Activated B cell treated with CpG ODN at 0.5 μM for 24 hours (primary cell): ENCODE data around the gene SREBF2. TPM values are rescaled to one million over a fixed set of nuclear protein-coding genes. Genes with fewer than 3 reads are reported as not detected.

Experiments used
- ATAC-seq: fragments of 200-7000 bp; cut with Tn5 transposase; one replicate; pipeline ENCODE4 v1.10.0; 2021; ENCODE audit warnings: low read depth, mild to moderate bottlenecking, moderate library complexity
- CTCF ChIA-PET: fragments of 350-600 bp; sonication (Branson Sonifier 250); formaldehyde crosslinking; loops from one replicate; lab custom pipeline; 2021; ENCODE audit warnings: antibody characterized with exemption; lab: Charles Lee
- POLR2A ChIA-PET: fragments of 350-600 bp; sonication (Branson Sonifier 250); formaldehyde crosslinking; loops from one replicate; lab custom pipeline; 2021; ENCODE audit warnings: antibody characterized with exemption; lab: Charles Lee
- DNase-seq: peaks from one replicate; pipeline ENCODE4 v3.0.0; 2022
- H3K27ac Mint-ChIP-seq: one replicate; pipeline ENCODE4 v1.8.0; 2020; ENCODE audit warnings: mixed read lengths
- H3K27me3 Mint-ChIP-seq: one replicate; pipeline ENCODE4 v1.8.0; 2021; ENCODE audit warnings: mixed read lengths
- H3K36me3 Mint-ChIP-seq: one replicate; pipeline ENCODE4 v1.8.0; 2021; ENCODE audit warnings: low read depth, mixed read lengths
- H3K4me1 Mint-ChIP-seq: one replicate; pipeline ENCODE4 v1.8.0; 2021; ENCODE audit warnings: mixed read lengths
- H3K4me3 Mint-ChIP-seq: one replicate; pipeline ENCODE4 v1.8.0; 2020; ENCODE audit warnings: mild to moderate bottlenecking, mixed read lengths
- H3K9me3 Mint-ChIP-seq: one replicate; pipeline ENCODE4 v1.8.0; 2020; ENCODE audit warnings: mixed read lengths
- CTCF ChIP-seq: fragments of 200-600 bp; IDR thresholded peaks from one replicate; pipeline ENCODE4 v1.8.0; 2022; ENCODE audit warnings: antibody characterized with exemption, mild to moderate bottlenecking
- intact Hi-C: fragments of 100-400 bp; cut with micrococcal nuclease; formaldehyde crosslinking; loops from one replicate; pipeline ENCODE4 v1.15.1; 2024
- total RNA-seq: library from RNA; stranded (reverse); gene quantifications from 2 replicates; pipeline ENCODE4 v1.2.3, GENCODE V29; 2022

SREBF2 gene
- total RNA-seq, 1 donor from 2014 or later: 307 TPM

GRCh38 chr22:41939981-41940831 lies 107.3 kb downstream of the SREBF2 start:
- Mint-ChIP-seq H3K4me3 (peak overlapping the region; percentile 92), H3K36me3 (peaks cover 5% of the 10 kb centered on the region), H3K27me3 (no peaks in the 10 kb centered on the region), H3K9me3 (no peaks in the 10 kb centered on the region), H3K4me1 (peaks cover 65% of the 10 kb centered on the region), H3K27ac (peak overlapping the region; percentile 100)
- DNase-seq (peak; percentile 84), ATAC-seq (peak; percentile 41)
- no peak for TF ChIP-seq CTCF
- CTCF ChIA-PET: interaction anchor here (0.6 to 9.1 kb wide), 26 partner anchors 10 to 274 kb away, joined by 3 to 258 read pairs (median 6); partner anchors contain the start of genes CCDC134, MEI1, SREBF2 and TNFRSF13C
- POLR2A ChIA-PET: interaction anchor here (1.0 to 9.1 kb wide), 27 partner anchors 8 to 467 kb away, joined by 3 to 1414 read pairs (median 6); partner anchors contain the start of genes CCDC134, MEI1, SHISA8 and SMDT1
- intact Hi-C loops: loop anchor here (1.0 to 10.0 kb wide), 9 partner anchors 9 to 985 kb away; partner anchors contain the start of genes POLR3H, RBX1 and TNFRSF13C

- peak overlapping the region; percentile 100 for H3K27ac Mint-ChIP-seq
Observed at GRCh38 chr22:41940832-41941765, 108.2 kb downstream of the SREBF2 start.

GRCh38 chr22:41943661-41944209 lies 110.8 kb downstream of the SREBF2 start:
- Mint-ChIP-seq H3K9me3 (no peaks in the 10 kb centered on the region), H3K27me3 (no peaks in the 10 kb centered on the region), H3K4me3 (no peak overlapping the region), H3K27ac (no peak overlapping the region), H3K36me3 (peaks cover 5% of the 10 kb centered on the region), H3K4me1 (peaks cover 52% of the 10 kb centered on the region)
- ChIA-PET POLR2A (interaction anchor here (0.7 to 5.2 kb wide), 7 partner anchors 8 to 246 kb away, joined by 3 to 68 read pairs (median 4); partner anchors contain the start of genes SMIM45, SREBF2 and TNFRSF13C), CTCF (interaction anchor here (0.8 to 3.2 kb wide), 3 partner anchors 18 to 247 kb away, joined by 3 to 14 read pairs (median 8); partner anchors contain the start of gene TNFRSF13C)
- no peak for ATAC-seq
- DNase-seq: no peak
- intact Hi-C loops: loop anchor here (5.0 kb wide), 2 partner anchors 36 to 401 kb away; partner anchors contain the start of gene POLR3H
- TF ChIP-seq CTCF: no peak

More at GRCh38 chr22:41940832-41941765, 108.2 kb downstream of the SREBF2 start:
- ATAC-seq (peak; percentile 55), DNase-seq (peak; percentile 85)
- no peaks in the 10 kb centered on the region for H3K9me3 Mint-ChIP-seq
- H3K4me1 Mint-ChIP-seq: peaks cover 61% of the 10 kb centered on the region
- CTCF ChIA-PET: interaction anchor here (0.6 to 9.1 kb wide), 30 partner anchors 9 to 275 kb away, joined by 3 to 258 read pairs (median 5); partner anchors contain the start of genes CCDC134, MEI1, SMIM45 and SREBF2
- H3K4me3 Mint-ChIP-seq: peak overlapping the region; percentile 92
- peaks cover 5% of the 10 kb centered on the region for H3K36me3 Mint-ChIP-seq
- no peaks in the 10 kb centered on the region for H3K27me3 Mint-ChIP-seq
- TF ChIP-seq CTCF: no peak
- intact Hi-C loops: loop anchor here (1.0 to 5.0 kb wide), 12 partner anchors 10 to 399 kb away; partner anchors contain the start of genes POLR3H and TNFRSF13C
- POLR2A ChIA-PET: interaction anchor here (0.6 to 9.1 kb wide), 29 partner anchors 8 to 468 kb away, joined by 3 to 1414 read pairs (median 6); partner anchors contain the start of genes CCDC134, MEI1, SHISA8 and SMDT1

- Mint-ChIP-seq H3K9me3 (no peaks in the 10 kb centered on the region), H3K36me3 (no peaks in the 10 kb centered on the region), H3K27ac (peak within 1 kb of the TSS; percentile 80), H3K27me3 (no peaks in the 10 kb centered on the region), H3K4me1 (peaks cover 52% of the 10 kb centered on the region), H3K4me3 (peak within 1 kb of the TSS; percentile 91)
- peak; percentile 91 for ATAC-seq
- POLR2A ChIA-PET: interaction anchor here (0.5 to 5.2 kb wide), 30 partner anchors 8 to 478 kb away, joined by 3 to 68 read pairs (median 4); partner anchors contain the start of genes ACO2, CCDC134, DESI1 and MEI1
- DNase-seq: peak; percentile 84
- no peak for TF ChIP-seq CTCF
- intact Hi-C loops: loop anchor here (5.0 kb wide), 1 partner anchor 200 kb away; no protein-coding TSS in a partner anchor
- CTCF ChIA-PET: interaction anchor here (1.2 to 2.0 kb wide), 4 partner anchors 10 to 250 kb away, joined by 4 to 12 read pairs (median 9); partner anchors contain the start of gene TNFRSF13C
Observed at GRCh38 chr22:41946629-41947423, 113.9 kb downstream of the SREBF2 start, which contains the start of gene CENPM. CENPM (minus strand) TSS chr22:41947152; CDS start chr22:41947076, 76 bp downstream.
